OCI-LY7 (cell line): ENCODE results near the gene DICER1. TPM values are rescaled to one million over a fixed set of nuclear protein-coding genes. Genes with fewer than 3 reads are reported as not detected.

Experiments used
- BruUV-seq: library from RNA; stranded (reverse); fragments of 400-500 nt; replicated peaks from 2 replicates; lab custom pipeline; 2021; lab: Mats Ljungman, UMichigan
- CTCF ChIA-PET: fragments of 300-600 bp; sonication (Branson Sonifier 250); formaldehyde crosslinking; loops from one replicate; lab custom pipeline; 2022; ENCODE audit warnings: antibody characterized with exemption; ENCODE audit not compliant: unreplicated experiment; lab: Charles Lee
- POLR2A ChIA-PET: fragments of 300-600 bp; sonication (Branson Sonifier 250); formaldehyde crosslinking; loops from one replicate; lab custom pipeline; 2022; ENCODE audit warnings: antibody characterized with exemption; lab: Charles Lee
- DNase-seq: peaks from one replicate; pipeline ENCODE4 v3.0.0-alpha.2; 2015; ENCODE audit warnings: low spot score
- H2AFZ ChIP-seq: fragments of 200-600 bp; sonication (generic), shearing (Covaris generic); 2 replicates; pipeline ENCODE4 v1.6.1; 2014; ENCODE audit warnings: mild to moderate bottlenecking, antibody characterized with exemption, low read length, moderate library complexity
- H3K27ac ChIP-seq: fragments of 200-600 bp; sonication (generic); 2 replicates; pipeline ENCODE4 v1.5.1; 2014; ENCODE audit warnings: mixed run types, low read depth, mild to moderate bottlenecking, moderate library complexity, low read length, inconsistent platforms; ENCODE audit not compliant: poor library complexity, severe bottlenecking
- H3K36me3 ChIP-seq: fragments of 200-600 bp; sonication (generic); 2 replicates; pipeline ENCODE4 v1.6.1; 2014; ENCODE audit warnings: mild to moderate bottlenecking, antibody characterized with exemption, low read length, moderate library complexity, mixed read lengths; ENCODE audit not compliant: insufficient read depth
- H3K4me1 ChIP-seq: fragments of 200-600 bp; sonication (generic); 2 replicates; pipeline ENCODE4 v1.5.1; 2014; ENCODE audit warnings: mild to moderate bottlenecking, low read length; ENCODE audit not compliant: insufficient read depth, poor library complexity, severe bottlenecking
- H3K4me2 ChIP-seq: fragments of 200-600 bp; sonication (generic); 2 replicates; pipeline ENCODE4 v1.6.1; 2014; ENCODE audit warnings: mild to moderate bottlenecking, low read length
- H3K4me3 ChIP-seq: fragments of 200-600 bp; sonication (generic); 2 replicates; pipeline ENCODE4 v1.5.1; 2014; ENCODE audit warnings: mild to moderate bottlenecking, low read depth, low read length; ENCODE audit not compliant: poor library complexity, severe bottlenecking
- H3K79me2 ChIP-seq: fragments of 200-600 bp; sonication (generic); 2 replicates; pipeline ENCODE4 v1.6.1; 2016; ENCODE audit warnings: low read depth, mild to moderate bottlenecking, low read length, moderate library complexity, mixed read lengths; ENCODE audit not compliant: insufficient read depth
- H3K9me2 ChIP-seq: fragments of 200-600 bp; sonication (generic); 2 replicates; pipeline ENCODE4 v1.6.1; 2016; ENCODE audit warnings: mild to moderate bottlenecking, low read length, mixed read lengths; ENCODE audit not compliant: insufficient read depth
- H3K9me3 ChIP-seq: fragments of 200-600 bp; sonication (generic); 2 replicates; pipeline ENCODE4 v1.6.1; 2014; ENCODE audit warnings: mild to moderate bottlenecking, mixed run types, low read length, mixed read lengths
- H4K20me1 ChIP-seq: fragments of 200-600 bp; sonication (generic); 2 replicates; pipeline ENCODE4 v1.6.1; 2014; ENCODE audit warnings: mild to moderate bottlenecking, antibody characterized with exemption, low read length, moderate library complexity, mixed read lengths; ENCODE audit not compliant: insufficient read depth
- CTCF ChIP-seq: fragments of 200-600 bp; sonication (generic); conservative IDR thresholded peaks from 2 replicates; pipeline ENCODE4 v1.5.1; 2014; ENCODE audit warnings: mild to moderate bottlenecking, antibody characterized with exemption, low read length, moderate library complexity, mixed read lengths
- EZH2phosphoT487 ChIP-seq: fragments of 200-600 bp; sonication (generic); IDR thresholded peaks from 2 replicates; pipeline ENCODE4 v1.6.1; 2018; ENCODE audit warnings: low read depth, borderline replicate concordance, mild to moderate bottlenecking, mixed run types, antibody characterized with exemption, low read length, moderate library complexity, mixed read lengths
- intact Hi-C: fragments of 100-400 bp; cut with micrococcal nuclease; formaldehyde crosslinking; loops from one replicate; pipeline ENCODE4 v1.10.0; 2022; ENCODE audit not compliant: unreplicated experiment
- total RNA-seq, 2 experiments: library from RNA; depleted of rRNA in 1 of 2; stranded (reverse); fragments of >200 nt in 1 of 2; shearing (Covaris generic) in 1 of 2; gene quantifications; 2 replicates each; pipeline ENCODE4 v1.2.3, GENCODE V29; 2014 to 2022

DICER1 gene
- total RNA-seq, 2 experiments from 2014 or later = 60.3 to 62.2 TPM

DNA sequence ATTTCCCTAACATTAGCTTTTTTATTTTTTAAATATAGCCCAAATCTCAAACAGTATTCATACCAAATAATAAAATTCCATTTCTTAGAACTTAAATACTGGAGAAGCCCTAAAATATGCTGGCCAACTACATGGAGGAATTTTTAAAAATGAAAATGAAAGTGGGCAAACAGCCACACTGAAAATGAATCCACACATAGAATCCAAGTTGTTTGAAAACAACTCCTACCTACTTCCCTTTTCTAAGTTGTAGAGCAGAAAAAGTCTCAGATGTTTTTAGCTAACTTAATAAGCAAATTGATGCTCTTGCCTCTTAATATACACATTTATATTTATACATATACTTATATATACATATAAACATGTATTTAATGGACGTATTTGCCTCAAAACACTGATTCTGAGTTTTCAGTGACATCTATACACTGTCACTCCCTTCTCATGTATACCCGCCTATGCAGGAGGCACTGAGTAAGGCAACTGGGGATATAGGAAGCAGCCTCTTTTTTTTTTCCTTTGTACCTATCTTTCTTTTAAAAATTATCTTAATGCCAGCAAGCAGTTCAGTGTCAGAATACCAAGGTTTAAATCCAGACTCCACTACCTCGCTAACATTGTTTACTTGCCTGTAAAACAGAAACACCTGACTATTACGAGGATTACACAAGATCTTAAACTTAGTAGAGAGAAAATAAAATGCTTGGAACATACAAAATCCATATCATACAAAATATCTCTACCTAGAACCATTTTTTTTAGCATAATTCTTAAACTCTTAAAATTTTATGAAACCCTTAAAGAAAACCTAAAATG, 13.3 kb downstream of the DICER1 start:
- CTCF ChIA-PET = no interaction called here
- peak overlapping the region; percentile 18 for H3K27ac ChIP-seq
- POLR2A ChIA-PET = interaction anchor here (0.7 to 1.8 kb wide), 2 partner anchors 12 to 330 kb away, joined by 3 to 7 read pairs; no protein-coding TSS in a partner anchor

DNA sequence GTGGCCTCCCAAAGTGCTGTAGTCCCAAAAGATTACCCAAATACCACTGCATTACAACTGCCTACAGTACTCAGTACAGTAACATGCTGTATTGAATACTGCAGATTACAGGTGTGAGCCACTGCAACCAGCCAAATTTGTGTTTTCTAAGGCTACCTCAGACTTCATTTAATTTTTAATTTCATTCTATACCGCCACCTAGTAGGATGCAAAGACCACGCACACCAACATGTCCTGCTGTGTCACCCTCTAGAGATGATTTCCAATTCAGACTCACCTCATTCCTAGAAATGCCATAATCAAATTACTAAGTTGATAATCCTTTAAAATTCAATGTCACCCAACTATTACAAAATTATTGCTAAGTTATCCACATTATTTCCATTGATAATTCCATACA, 15.1 kb downstream of the DICER1 start:
- Histone ChIP-seq H3K27ac (no peak overlapping the region), H3K4me3 (no peak overlapping the region), H3K79me2 (peaks cover 97% of the 10 kb centered on the region), H3K9me2 (no peaks in the 10 kb centered on the region), H3K36me3 (peaks cover 41% of the 10 kb centered on the region), H3K9me3 (peaks cover 27% of the 10 kb centered on the region), H4K20me1 (peaks cover 8% of the 10 kb centered on the region; the same call in 1 of the 2 replicates), H3K4me1 (peaks cover 58% of the 10 kb centered on the region), H3K4me2 (peak overlapping the region; percentile 72), H2AFZ (no peak overlapping the region)
- POLR2A ChIA-PET = interaction anchor here (0.6 to 1.2 kb wide), 3 partner anchors 12 to 64 kb away, joined by 3 to 6 read pairs (median 3); no protein-coding TSS in a partner anchor
- no TSS peak for BruUV-seq
- DNase-seq = peak; percentile 27
- CTCF ChIA-PET = no interaction called here
- intact Hi-C loops = no loop called here
- no peak for TF ChIP-seq EZH2phosphoT487
- peak; percentile 63 for TF ChIP-seq CTCF

More for the DNA sequence above, 13.3 kb downstream of the DICER1 start:
- Histone ChIP-seq H4K20me1 (peaks cover 8% of the 10 kb centered on the region; the same call in 1 of the 2 replicates), H2AFZ (no peak overlapping the region), H3K4me2 (peak overlapping the region; percentile 40), H3K79me2 (peaks cover 100% of the 10 kb centered on the region), H3K4me1 (peaks cover 56% of the 10 kb centered on the region), H3K9me2 (no peaks in the 10 kb centered on the region), H3K36me3 (peaks cover 44% of the 10 kb centered on the region), H3K4me3 (peak overlapping the region; percentile 12), H3K9me3 (peaks cover 27% of the 10 kb centered on the region)
- intact Hi-C loops = loop anchor here (1.0 kb wide), 1 partner anchor 13 kb away; the partner anchor contains the start of gene DICER1
- TF ChIP-seq EZH2phosphoT487 = no peak
- no peak for TF ChIP-seq CTCF
- DNase-seq = peak; percentile 38
- no TSS peak for BruUV-seq
